Activated CD4-positive, alpha-beta T cell treated with anti-CD3 and anti-CD28 coated beads, Interleukin-2, Interleukin-4, amounts not matched to agents 100 ng/mL and 50 ng/mL, durations not matched to agents 16 hours and 8 hours (primary cell): ENCODE results near the gene SLC6A4.
"Not testable (repeated sequence)": the region's sequence is repeated elsewhere in the genome, so short reads cannot be mapped to it uniquely, and the experiment has no call there.

Experiments
- DNase-seq: peaks from one replicate; pipeline ENCODE4 v3.0.0-alpha.2; 2020; ENCODE audit warnings: low spot score

Gene SLC6A4

GRCh38 chr17:30219315-30219714 is 16.2 kb downstream of the SLC6A4 start:
- DNase-seq = no peak

GRCh38 chr17:30218799-30219198 is 16.7 kb downstream of the SLC6A4 start:
- no peak for DNase-seq

- DNase-seq = no peak
These were observed 17.7 kb downstream of the SLC6A4 start for GRCh38 chr17:30217746-30218245.

GRCh38 chr17:30217054-30217453 is 18.4 kb downstream of the SLC6A4 start:
- no peak for DNase-seq

GRCh38 chr17:30212750-30213149 is 22.7 kb downstream of the SLC6A4 start:
- peak; percentile 17 for DNase-seq

- DNase-seq = peak; percentile 16
These were observed 24.1 kb downstream of the SLC6A4 start for GRCh38 chr17:30211371-30211770.

- no peak for DNase-seq
These were observed 24.6 kb downstream of the SLC6A4 start for GRCh38 chr17:30210901-30211300.

- DNase-seq = no peak
These were observed 25.1 kb downstream of the SLC6A4 start for GRCh38 chr17:30210366-30210765.

GRCh38 chr17:30209930-30210329 is 25.6 kb downstream of the SLC6A4 start:
- DNase-seq = no peak

GRCh38 chr17:30208214-30208613 is 27.3 kb downstream of the SLC6A4 start:
- no peak for DNase-seq

GRCh38 chr17:30207655-30208054 is 27.8 kb downstream of the SLC6A4 start:
- no peak for DNase-seq

- DNase-seq = no peak
These were observed 32.0 kb downstream of the SLC6A4 start for GRCh38 chr17:30203471-30203981.

GRCh38 chr17:30200656-30201055 is 34.8 kb downstream of the SLC6A4 start:
- not testable (repeated sequence) for DNase-seq

GRCh38 chr17:30200106-30200505 is 35.4 kb downstream of the SLC6A4 start:
- no peak for DNase-seq

GRCh38 chr17:30199600-30199999 is 35.9 kb downstream of the SLC6A4 start:
- no peak for DNase-seq

GRCh38 chr17:30197416-30197815 is 38.1 kb downstream of the SLC6A4 start:
- DNase-seq = no peak

GRCh38 chr17:30196504-30196903 is 39.0 kb downstream of the SLC6A4 start:
- no peak for DNase-seq

GRCh38 chr17:30191072-30191471 is 44.4 kb downstream of the SLC6A4 start:
- DNase-seq = no peak

GRCh38 chr17:30188211-30188939 is 47.1 kb downstream of the SLC6A4 start:
- no peak for DNase-seq

- DNase-seq = no peak
These were observed 47.9 kb downstream of the SLC6A4 start for GRCh38 chr17:30187573-30187972.

GRCh38 chr17:30186761-30187160 is 48.7 kb downstream of the SLC6A4 start:
- DNase-seq = no peak

- DNase-seq = no peak
These were observed 58.6 kb downstream of the SLC6A4 start for GRCh38 chr17:30176855-30177254.

- DNase-seq = no peak
These were observed 60.9 kb downstream of the SLC6A4 start for GRCh38 chr17:30174556-30174955.

- peak; percentile 83 for DNase-seq
These were observed 61.8 kb downstream of the SLC6A4 start for GRCh38 chr17:30173649-30174048.
